Mesenteric fat pad (tissue), 1 donor: ENCODE results near the gene CPNE7. TPM values are rescaled to one million over a fixed set of nuclear protein-coding genes. Genes with fewer than 3 reads are reported as not detected.
"Not testable (repeated sequence)": the region's sequence is repeated elsewhere in the genome, so short reads cannot be mapped to it uniquely, and the experiment has no call there.

Experiments used
- DNase-seq: peaks from one replicate; pipeline ENCODE4 v3.0.0-alpha.2; 2020; ENCODE audit warnings: low spot score
- total RNA-seq: library from RNA; stranded (reverse); fragmentation: NEBNext Ultra II Directional; extraction: Animal tissue kit (Norgen Biotek cat#: 25700); gene quantifications from one replicate; pipeline ENCODE4 v1.2.1, GENCODE V29; 2021
- donor health status: DM: yes; HTN: yes; CAD: no.

The CPNE7 gene
- total RNA-seq, 1 donor from 2014 or later = 1.3 TPM

GRCh38 chr16:89582614-89583196 lies 7.1 kb downstream of the CPNE7 start:
- DNase-seq = no peak

GRCh38 chr16:89583197-89583894 lies 7.8 kb downstream of the CPNE7 start:
- DNase-seq = no peak

GRCh38 chr16:89583895-89584644 lies 8.5 kb downstream of the CPNE7 start:
- no peak for DNase-seq

GRCh38 chr16:89584768-89585549 lies 9.4 kb downstream of the CPNE7 start:
- DNase-seq = no peak

DNA sequence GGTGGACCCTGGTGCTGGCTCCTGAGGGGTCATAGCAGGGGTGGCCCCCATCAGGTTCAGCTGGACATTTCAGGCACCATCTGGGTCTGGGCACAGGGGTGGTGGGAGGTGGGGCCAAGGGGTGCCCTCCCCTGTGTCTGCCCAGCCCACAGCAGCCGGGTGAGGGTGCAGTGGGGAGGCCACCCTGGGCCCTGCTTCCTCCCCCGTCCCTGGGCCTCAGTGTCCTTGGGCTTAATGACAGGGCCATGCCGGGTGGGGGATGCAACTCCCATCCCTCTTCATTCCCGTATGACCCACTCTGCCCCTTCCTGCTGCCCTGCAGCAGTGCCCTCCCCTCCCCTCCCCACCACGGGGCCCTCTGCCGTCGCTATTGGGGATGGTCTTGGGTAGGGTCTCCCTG lies 10.7 kb downstream of the CPNE7 start:
- no peak for DNase-seq

DNA sequence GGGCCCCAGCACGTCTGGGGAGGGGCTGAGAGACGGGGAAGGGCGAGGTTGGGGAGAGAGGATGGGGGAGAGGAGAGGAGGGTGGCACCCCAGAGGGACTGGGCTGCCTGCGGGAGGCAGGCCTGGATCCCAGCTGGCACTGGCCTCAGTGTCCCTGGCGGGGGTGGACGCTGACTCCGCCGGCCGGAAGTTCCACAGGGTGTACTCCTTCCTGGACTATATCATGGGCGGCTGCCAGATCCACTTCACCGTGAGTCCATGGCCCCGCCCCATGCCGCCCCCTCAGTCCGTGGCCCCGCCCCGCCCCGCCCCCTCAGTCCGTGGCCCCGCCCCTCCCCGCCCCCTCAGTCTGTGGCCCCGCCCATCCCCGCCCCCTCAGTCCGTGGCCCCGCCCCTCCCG lies 11.3 kb downstream of the CPNE7 start:
- DNase-seq = no peak

GRCh38 chr16:89587676-89588075 lies 12.1 kb downstream of the CPNE7 start:
- not testable (repeated sequence) for DNase-seq

DNA sequence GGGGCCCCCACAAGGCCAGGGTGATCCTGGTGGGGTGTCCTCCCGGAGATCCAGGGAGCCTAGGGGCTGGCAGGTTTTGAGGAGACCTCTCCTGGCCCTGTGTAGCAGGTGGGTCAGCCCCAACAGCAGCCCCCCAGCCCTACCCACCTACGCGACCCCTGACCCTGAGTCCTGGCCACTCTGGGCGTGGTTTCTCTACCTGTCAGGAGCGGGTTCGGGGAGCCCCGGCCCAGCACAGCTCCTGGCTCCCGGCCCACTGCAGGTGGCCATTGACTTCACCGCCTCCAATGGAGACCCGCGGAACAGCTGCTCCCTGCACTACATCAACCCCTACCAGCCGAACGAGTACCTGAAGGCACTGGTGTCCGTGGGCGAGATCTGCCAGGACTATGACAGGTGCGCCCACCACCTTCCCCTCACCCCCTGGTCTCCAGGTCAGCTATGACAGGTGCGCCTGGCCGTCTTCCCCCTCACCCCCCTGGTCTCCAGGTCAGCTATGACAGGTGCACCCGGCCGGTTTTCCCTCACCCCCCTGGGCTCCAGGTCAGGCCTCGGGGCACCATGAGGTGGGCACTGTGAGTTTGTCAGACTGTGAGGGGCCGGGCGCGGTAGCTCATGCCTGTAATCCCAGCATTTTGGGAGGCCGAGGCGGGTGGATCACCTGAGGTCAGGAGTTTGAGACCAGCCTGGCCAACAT lies 13.0 kb downstream of the CPNE7 start:
- no peak for DNase-seq

GRCh38 chr16:89589241-89589926 lies 13.8 kb downstream of the CPNE7 start:
- no peak for DNase-seq

- no peak for DNase-seq
Observed at GRCh38 chr16:89593841-89594240, 18.3 kb downstream of the CPNE7 start.

GRCh38 chr16:89595330-89596060 lies 19.9 kb downstream of the CPNE7 start:
- no peak for DNase-seq

- DNase-seq = no peak
Observed at GRCh38 chr16:89596061-89596689, 20.6 kb downstream of the CPNE7 start.

- no peak for DNase-seq
Observed at GRCh38 chr16:89596957-89597649, 21.5 kb downstream of the CPNE7 start.

DNA sequence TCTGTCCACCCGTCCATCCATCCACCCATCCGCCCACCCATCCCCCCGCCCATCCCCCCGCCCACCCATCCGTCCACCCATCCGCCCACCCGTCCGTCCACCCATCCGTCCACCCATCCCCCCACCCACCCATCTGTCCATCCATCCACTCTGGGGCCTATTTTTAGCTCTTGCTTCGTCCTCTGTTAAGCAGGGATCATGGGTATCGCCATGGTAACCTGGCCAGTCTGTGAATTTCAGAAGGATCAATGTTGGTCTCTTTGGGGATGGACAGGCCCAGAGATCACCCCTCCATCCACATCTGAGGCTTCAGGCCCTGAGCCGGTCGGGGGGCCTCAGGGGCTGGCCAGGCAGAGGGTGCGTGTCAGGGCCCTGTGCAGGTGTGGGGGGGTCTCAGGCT lies 22.6 kb downstream of the CPNE7 start:
- no peak for DNase-seq

GRCh38 chr16:89599451-89599858 lies 23.9 kb downstream of the CPNE7 start:
- no peak for DNase-seq

- no peak for DNase-seq
Observed at GRCh38 chr16:89599902-89600301, 24.3 kb downstream of the CPNE7 start.

DNA sequence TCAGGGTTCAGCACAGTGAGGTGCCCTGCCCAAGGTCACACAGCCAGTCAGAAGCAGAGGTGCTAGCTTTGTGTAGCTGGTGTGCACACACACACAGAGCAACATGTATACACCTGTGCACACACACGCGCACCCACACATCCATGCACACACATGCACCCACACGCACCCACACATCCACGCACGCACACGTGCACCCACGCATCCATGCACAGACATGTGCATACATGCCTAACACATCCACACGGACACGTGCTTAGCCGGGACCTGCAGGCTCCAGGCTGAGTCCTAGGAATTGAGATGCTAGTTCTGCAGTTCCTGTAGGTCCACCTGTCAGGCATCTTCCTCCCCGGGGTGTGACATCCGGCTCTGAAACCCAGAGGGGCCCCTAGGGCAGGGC lies 24.9 kb downstream of the CPNE7 start:
- no peak for DNase-seq

DNA sequence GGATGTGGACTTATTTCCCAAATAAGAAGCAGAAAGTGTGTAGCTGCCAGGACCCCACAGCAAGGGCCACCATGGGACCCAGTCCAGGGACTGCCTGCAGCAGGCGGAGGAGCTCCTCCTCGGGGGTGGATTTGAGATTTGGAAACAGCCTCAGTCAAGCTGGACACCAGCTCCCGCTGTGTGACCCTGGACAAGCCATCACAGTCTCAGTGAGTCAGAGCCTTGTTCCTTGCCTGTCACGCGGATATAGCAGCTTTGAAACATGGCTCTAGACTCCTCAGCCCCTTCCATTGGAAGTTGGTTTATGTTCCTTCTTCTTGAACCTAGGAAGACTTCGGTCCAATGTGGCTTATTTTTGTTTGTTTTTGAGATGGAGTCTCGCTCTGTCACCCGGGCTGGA lies 25.4 kb downstream of the CPNE7 start:
- no peak for DNase-seq

- no peak for DNase-seq
Observed at GRCh38 chr16:89601906-89602272, 26.3 kb downstream of the CPNE7 start.
